ENCODE measurements around the gene FHL3. TPM values are rescaled to one million over a fixed set of nuclear protein-coding genes. Genes with fewer than 3 reads are reported as not detected.

FHL3 gene
- total RNA-seq, 4 donors from 2014 or later: 3.0 to 19.1 (median 12.2) TPM

- no peak for DNase-seq
- Histone ChIP-seq H3K27me3 (peaks cover 79% of the 10 kb centered on the region), H3K4me1 (peaks cover 14 to 26% (median 22%) of the 10 kb centered on the region in 4 donors), H3K4me3 (peak overlapping the region in 3 of 4 donors; percentile 27 to 59 (median 54)), H3K9me3 (no peaks in the 10 kb centered on the region), H3K27ac (no peak overlapping the region), H3K36me3 (no peaks in the 10 kb centered on the region)
- intact Hi-C loops (cut with DNase I; ENCODE audit: low total_unique reads): no loop called here
- 9% methylated on average over 63 of the region's 115 CpGs; no CpG with 5 or more reads in 1 of the 2 donors for WGBS, 2 donors (ENCODE audit: low coverage in 1 of 2)
- TF ChIP-seq POLR2A (IDR thresholded peaks at IDR 0.05): no peak
- no peak for TF ChIP-seq POLR2AphosphoS5 (IDR thresholded peaks at IDR 0.05)
- no peak for TF ChIP-seq EP300 (IDR thresholded peaks at IDR 0.05; ENCODE audit: low read depth)
- TF ChIP-seq CTCF (IDR thresholded peaks at IDR 0.05): no peak
- in situ Hi-C loops (cut with MboI; ENCODE audit: low pct_ligation_motif_present in 1 of 4, low pct_unique_long_range_greater_than_20kb in 1 of 4, low sequenced_read_pairs in 3 of 4): loop anchor here in 1 of 4 donors (25.0 kb wide), 1 partner anchor 792 kb away; no protein-coding TSS in a partner anchor
Measured at GRCh38 chr1:38045401-38046332, 40.4 kb upstream of the FHL3 start.

GRCh38 chr1:38044221-38045215, 39.2 kb upstream of the FHL3 start:
- no peaks in the 10 kb centered on the region for H3K36me3 ChIP-seq
- no peak for TF ChIP-seq CTCF (IDR thresholded peaks at IDR 0.05)
- TF ChIP-seq POLR2AphosphoS5 (IDR thresholded peaks at IDR 0.05): peak in 1 of 3 donors; percentile 34
- no peaks in the 10 kb centered on the region for H3K9me3 ChIP-seq
- peaks cover 14 to 26% (median 22%) of the 10 kb centered on the region in 4 donors for H3K4me1 ChIP-seq
- no peak for DNase-seq
- in situ Hi-C loops (cut with MboI; ENCODE audit: low pct_ligation_motif_present in 1 of 4, low pct_unique_long_range_greater_than_20kb in 1 of 4, low sequenced_read_pairs in 3 of 4) (loop anchor here in 1 of 4 donors (25.0 kb wide), 1 partner anchor 793 kb away; no protein-coding TSS in a partner anchor), intact Hi-C loops (cut with DNase I; ENCODE audit: low total_unique reads) (no loop called here)
- no peak overlapping the region for H3K27ac ChIP-seq
- 6 to 7% methylated on average over 35 to 69 of the region's 70 CpGs for WGBS, 2 donors (ENCODE audit: low coverage in 1 of 2)
- peaks cover 85% of the 10 kb centered on the region for H3K27me3 ChIP-seq
- H3K4me3 ChIP-seq: peak overlapping the region in 1 of 4 donors; percentile 27

GRCh38 chr1:38043036-38043747, 37.9 kb upstream of the FHL3 start:
- DNase-seq: no peak
- Histone ChIP-seq H3K4me3 (no peak overlapping the region), H3K36me3 (no peaks in the 10 kb centered on the region), H3K27me3 (peaks cover 84% of the 10 kb centered on the region), H3K27ac (no peak overlapping the region), H3K4me1 (peaks cover 14 to 26% (median 22%) of the 10 kb centered on the region in 4 donors), H3K9me3 (no peaks in the 10 kb centered on the region)
- intact Hi-C loops (cut with DNase I; ENCODE audit: low total_unique reads): no loop called here
- in situ Hi-C loops (cut with MboI; ENCODE audit: low pct_ligation_motif_present in 1 of 4, low pct_unique_long_range_greater_than_20kb in 1 of 4, low sequenced_read_pairs in 3 of 4): loop anchor here in 1 of 4 donors (25.0 kb wide), 1 partner anchor 794 kb away; no protein-coding TSS in a partner anchor
- 78% methylated on average over 12 of the region's 12 CpGs; no CpG with 5 or more reads in 1 of the 2 donors for WGBS, 2 donors (ENCODE audit: low coverage in 1 of 2)
- TF ChIP-seq CTCF (IDR thresholded peaks at IDR 0.05) (no peak), EP300 (IDR thresholded peaks at IDR 0.05; ENCODE audit: low read depth) (no peak), POLR2AphosphoS5 (IDR thresholded peaks at IDR 0.05) (no peak), POLR2A (IDR thresholded peaks at IDR 0.05) (no peak)
